Hepatic stellate cell (primary cell): ENCODE measurements around the gene PHACTR1.

ENCODE experiments used
- DNase-seq: peaks from one replicate; pipeline ENCODE4 v3.0.0; 2011; ENCODE audit warnings: low spot score

Gene PHACTR1

DNA sequence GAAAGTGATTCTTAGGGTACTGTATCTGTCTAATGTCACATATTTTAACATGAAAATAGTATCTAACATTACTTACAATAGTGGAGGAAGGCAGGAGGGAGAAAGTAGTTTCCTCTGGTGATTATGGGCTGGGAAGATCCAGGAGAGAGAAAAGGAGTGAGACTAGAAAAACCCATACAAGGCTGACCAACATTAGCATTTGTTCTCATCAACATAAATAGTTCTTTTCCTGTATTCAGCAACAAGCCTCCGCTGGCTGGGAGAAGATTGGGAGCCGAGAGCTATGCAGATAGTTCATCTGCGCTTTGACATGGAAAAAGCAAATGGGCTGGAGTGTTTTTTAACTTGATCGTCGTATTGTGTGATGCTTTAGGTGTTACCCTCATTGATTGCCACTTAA is 239.4 kb downstream of the PHACTR1 start:
- DNase-seq: no peak

DNA sequence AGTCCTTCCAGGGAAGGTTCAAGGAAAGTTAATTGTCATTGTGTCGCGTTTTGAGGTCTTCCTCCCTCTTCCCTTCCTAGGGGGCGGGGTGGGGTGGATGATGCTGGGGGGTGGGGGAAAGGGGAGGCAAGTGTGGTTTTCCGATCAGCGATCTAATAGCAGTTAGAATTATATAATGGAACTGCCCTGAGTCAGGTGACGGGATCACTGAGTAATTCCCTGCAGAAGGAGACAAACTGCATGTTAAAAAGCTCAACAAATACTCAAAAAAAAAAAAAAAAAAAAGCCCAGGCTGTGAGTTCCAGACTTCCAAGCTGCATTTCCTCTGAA is 240.4 kb downstream of the PHACTR1 start:
- no peak for DNase-seq

DNA sequence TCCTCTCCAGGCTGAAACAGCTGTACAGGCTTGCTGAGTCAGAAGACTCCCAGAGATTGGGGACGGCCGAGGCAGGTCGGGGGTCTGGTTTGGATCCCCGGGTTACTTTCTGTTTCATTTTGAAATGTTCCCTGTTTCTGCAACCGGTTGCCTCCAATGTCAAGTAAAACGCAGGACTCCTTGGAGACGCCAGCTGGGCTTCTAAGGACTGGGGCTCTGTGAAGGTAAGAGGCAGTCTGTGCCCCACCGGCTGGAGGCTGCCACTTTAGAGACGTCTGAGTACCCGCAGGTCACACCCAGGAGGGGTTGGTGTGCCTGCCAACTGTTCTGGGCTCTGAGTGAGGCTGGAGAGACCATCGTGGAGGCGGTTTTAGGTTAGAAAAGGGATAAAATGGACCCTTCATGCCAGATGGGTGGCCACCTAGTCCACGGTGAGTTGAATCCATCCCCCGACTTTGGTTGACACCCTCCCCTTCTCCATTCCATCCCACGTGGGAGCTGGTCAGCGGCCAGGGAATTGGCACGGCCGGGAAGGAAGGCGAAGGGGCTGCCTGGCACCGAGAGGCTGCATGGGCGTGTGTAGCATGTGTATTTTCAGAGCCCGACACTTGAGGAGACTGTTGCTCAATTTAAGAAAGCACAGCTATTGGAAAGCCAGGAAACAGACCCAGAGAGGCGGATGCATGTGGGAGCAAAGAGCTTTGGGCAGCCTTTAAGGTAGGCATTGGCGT is 240.9 kb downstream of the PHACTR1 start:
- peak; percentile 22 for DNase-seq

DNA sequence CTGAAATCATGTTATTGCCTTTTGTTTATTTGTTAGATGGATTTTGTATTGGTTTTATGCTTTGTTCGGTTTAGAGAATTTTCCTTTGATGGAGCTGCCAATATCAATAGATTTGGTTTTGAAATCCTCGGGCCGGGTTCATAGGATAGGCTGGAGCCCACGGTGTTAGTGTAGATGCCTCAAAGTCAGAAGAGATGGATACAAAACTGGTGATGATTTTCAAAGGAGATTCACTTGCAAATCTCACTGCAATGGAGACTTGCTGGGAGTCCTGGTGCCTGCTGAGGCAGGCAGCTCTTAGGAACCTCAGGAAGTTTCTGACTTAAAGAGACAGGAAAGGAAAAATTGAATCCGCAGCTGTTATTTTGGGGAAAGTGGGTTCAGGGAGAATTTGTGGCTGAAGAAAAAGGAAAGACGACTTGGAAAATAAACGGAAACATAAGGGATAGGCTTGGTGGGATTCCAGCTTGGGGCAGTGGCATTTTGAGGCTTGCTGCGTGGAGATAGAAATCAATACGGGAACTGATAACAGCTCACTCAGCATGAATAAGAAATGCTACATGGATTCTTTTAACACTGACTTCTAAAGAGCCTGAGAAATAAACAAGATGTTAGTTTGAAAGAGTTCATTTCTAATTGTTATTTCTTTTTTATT is 241.6 kb downstream of the PHACTR1 start:
- no peak for DNase-seq

DNA sequence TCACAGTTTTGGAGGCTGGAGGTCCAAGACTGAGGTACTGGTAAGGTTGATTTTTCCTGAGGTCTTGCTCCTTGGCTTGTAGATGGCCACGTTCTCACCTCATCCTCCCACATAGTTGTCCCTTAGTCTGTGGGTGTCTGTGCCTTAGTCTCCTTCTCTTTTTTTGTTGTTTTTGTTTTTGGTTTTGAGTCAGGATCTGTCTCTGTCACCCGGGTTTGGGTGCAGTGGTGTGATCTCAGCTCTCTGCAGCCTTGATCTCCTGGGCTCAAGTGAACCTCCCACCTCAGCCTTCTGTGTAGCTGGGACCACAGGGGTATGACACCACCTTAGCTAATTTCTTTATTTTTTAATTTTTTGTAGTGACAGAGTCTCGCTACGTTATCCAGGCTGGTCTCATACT is 245.2 kb downstream of the PHACTR1 start:
- no peak for DNase-seq

DNA sequence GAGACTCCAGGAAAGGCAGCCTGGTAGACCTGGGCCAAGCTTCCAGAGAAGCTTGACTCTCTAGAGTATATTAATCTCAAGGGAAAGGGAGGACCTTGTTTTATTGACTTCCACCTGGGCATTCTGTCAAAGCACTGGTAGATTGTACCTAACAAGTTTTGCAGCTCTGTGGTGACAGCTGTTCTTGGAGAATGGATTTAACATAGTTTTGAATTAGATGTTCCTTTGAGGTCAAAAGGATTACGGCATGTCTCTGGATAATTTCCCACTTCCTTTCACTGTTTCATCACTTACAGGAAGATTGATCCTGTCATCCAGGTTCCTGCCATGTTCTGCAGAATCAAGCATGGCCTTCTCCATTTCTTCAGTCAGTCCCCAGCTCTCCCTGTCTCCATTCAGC is 246.0 kb downstream of the PHACTR1 start:
- DNase-seq: no peak

DNA sequence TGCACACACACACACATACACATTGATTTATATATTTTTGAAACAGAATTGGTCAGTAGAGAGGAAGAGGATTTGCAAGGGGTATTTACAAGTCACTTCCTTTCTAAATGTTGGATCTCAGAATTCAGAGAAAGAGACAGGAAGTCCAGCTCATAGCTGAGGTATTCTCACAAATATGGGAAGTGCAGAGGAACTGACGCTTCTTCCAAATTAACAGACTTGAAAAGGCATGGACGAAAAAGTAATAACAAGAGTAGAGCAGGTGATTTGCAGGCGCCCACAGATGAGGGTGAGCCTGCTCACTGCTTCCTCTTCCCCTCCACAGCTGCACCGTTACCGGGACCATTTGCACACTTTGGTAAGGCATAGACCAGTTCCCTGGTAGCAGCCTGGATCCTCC is 246.4 kb downstream of the PHACTR1 start:
- no peak for DNase-seq

DNA sequence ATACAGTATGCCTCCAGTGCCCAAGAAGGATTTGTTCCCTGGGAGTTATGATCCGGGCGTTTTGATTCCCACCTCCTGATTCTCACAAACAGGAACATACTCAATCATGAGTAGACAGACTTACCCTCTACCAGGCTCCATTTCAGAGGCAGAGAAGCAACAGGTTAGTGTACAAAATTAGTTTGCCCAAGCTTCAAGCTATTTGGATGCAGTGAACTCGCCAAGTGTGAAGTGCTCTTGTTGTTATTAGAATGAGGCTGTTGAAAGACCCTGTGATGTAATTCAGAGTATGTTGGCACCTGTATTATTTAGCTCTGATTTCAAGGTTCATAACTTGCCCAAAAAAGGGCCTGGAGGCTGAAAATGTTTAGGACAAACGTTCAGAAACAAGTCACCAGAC is 247.0 kb downstream of the PHACTR1 start:
- no peak for DNase-seq

DNA sequence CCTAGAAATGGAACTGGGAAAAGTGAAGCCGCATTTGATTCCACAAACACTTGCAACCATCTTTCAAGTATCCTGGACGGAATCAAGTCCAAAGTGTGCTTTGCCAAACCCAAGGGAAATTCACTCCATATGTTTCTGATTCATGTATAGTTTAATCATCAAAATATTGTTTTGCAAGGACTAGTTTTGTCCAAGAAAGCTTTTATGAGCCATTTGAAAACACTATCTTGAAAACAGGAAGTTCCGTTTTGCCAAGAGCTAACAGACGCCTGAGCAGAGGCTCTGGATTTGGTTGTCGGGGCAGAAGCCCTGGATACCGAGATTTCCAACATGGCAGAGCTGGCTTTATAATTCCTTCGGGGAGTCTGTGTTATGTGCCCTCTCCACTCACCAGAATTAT is 251.1 kb downstream of the PHACTR1 start:
- DNase-seq: no peak

DNA sequence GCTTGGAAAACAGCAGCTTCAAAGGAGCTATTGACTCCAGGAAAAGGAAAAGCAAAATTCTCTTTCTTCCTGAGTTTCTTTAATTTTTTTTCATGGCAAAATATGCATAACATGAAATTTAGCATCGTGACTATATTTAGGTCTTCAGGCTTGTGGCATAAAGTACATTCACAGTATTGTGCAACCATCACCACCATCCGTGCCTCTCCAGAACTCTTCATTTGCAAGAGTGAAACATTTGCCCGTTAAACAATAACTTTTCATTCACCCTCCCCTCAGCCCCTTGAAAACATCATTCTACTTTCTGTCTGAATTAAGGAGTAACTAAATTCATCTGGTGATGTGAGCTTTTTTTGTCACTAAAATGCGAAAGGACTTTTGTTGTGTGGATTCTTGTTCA is 251.7 kb downstream of the PHACTR1 start:
- no peak for DNase-seq

DNA sequence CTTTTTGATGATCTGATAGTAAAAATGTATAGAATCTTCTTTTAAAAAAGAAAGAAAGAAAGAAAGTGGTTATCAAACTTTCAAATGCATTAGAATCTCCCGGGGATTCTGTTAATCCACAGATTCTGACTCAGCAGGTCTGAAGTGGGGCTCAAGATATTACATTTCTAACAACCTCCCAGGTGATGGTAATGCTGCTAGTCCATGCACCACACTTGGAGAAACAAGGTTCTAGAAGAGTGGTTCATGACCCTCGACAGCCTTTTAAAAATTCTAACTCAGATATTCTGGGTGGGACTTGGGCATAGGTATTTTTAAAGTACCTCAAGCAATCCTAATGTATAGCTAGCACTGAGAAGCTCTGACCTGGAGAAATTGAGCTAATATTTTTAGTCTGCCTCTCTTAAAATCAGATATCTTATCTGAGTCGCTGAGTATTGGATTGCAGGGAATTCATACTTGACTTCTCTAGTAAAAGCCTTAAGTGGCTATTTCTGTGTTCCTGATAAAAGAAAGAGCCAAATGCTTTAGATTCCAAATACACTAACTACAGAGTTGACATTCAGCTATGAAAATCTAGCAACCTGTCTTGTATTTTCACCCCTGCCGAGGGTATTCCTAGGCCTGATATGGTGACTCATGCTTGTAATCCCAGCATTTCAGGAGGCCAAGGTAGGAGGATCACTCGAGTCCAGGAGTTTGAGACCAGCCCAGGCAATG is 252.4 kb downstream of the PHACTR1 start:
- no peak for DNase-seq

DNA sequence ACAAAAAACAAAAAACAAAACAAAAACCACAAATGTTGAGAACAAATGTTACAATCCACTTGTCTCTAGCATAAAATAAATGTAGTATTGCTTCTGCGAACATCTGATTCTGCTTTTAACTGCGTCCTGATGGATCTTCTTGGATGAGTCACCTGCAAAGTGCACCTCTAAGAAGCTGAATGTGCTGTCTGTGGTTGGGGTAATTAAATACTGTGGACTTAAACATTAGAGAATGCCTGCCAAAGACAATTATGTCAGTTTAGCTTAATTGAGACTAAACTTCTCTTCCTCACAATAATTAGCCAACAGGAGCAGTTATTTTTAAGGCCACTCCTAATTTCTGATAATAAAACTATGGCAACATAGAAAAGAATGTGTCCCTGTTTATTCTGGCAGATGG is 253.4 kb downstream of the PHACTR1 start:
- DNase-seq: no peak

DNA sequence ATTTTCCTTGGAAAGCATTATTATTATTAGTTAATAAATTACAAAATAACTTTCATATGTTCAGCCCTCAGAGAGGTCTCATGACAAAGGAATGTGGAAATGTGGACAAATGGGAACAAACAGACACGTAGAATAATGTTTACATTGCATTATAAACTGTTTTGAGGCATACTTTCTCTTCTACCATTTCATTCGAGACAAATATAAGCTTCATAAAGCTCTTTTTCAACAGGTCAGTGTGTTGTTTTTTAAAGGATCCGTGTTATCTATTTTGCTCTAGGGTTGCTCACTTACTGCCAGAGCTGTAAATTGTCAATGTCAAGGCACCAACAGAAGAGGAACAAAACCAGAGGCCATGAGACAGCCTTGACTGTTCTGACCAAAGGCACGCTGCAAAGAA is 256.8 kb downstream of the PHACTR1 start:
- no peak for DNase-seq

DNA sequence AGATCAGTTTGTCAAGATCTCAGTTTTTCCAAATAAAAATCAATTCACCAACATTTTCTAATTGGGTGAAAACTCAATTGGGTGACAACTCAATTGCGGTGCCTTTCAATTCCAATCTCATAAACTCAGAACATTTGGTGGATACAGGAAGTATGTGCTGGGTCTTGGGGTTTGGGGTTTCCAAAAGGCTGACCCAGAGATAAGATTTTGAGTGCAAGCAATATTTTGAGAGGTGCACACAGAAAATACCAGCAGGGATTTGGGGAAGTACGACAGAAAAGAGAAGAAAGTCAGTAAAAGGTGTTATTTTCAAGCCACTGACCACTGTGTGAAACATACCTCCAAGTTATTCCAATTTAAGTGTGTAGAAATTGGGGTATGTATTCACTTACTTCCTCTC is 258.0 kb downstream of the PHACTR1 start:
- DNase-seq: no peak

DNA sequence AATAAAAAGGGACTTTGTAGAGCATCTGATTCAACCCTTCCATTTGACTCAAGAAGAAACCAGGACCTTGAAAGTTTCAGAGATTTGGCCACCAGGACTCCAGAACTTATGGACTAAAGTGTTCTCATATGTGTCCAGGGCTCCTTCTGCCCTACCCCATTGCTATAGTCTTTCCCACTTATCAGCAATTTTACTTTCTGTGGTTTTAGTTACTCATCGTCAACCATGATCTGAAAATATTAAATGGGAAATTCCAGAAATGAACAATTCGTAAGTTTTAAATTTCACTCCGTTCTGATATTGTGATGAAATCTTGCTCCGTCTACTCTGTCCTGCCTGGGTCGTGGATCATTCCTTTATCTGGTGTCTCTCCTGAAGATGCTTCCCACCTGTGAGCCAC is 259.8 kb downstream of the PHACTR1 start:
- no peak for DNase-seq

DNA sequence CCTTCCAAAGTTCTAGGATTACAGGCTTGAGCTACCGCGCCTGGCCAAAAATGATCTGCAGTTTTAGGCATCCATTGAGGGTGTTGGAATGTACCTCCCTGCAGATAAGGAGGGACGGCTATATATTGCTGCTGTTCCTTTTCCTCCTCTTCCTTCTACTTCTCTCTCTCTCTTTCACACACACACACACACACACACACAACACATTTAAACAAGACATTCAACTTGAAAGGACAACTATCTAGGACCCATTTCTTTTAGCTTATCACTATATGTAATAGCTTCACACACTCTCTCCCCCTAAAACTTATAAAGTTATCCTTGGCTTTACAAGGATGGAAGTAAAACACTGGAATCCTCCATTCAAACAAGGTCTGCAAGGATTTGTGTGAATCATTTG is 260.6 kb downstream of the PHACTR1 start:
- no peak for DNase-seq

DNA sequence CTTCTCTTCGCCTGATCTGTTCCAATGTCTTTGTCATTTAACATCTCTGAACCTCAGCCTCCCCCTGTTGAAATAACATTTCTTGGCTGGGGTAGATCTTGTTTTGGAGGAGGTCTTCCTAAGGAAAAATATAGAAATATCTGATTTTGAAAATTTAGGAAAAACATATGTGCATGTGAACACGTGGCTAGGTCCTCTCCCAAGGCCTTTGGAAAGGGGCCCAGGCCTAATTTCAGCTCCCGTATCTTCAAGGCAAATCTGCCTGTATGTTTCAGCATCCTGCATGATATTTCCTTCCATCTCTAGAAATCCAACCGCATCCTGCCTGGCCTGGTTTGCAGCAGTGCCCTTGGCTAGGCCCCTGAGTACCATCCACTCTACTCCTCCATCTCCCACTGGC is 261.2 kb downstream of the PHACTR1 start:
- DNase-seq: no peak

DNA sequence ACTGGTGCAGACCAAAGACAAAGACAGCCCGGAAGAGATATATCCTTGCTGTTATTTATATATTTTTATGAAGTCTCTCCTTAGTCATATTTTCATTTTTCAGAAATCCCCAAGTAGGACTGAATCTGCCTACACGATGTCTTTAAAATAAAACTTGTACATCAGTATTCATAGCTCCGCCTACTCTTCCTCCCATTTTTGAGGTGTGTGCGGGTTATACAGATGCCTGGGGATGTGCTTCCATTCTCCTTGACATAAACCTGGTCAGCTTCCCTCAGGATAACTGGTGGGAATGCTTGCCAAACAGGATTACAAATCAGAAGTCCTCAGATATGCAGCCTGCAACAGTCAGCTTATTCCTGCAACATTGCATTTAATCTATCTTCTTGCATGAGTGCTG is 264.2 kb downstream of the PHACTR1 start:
- DNase-seq: no peak

DNA sequence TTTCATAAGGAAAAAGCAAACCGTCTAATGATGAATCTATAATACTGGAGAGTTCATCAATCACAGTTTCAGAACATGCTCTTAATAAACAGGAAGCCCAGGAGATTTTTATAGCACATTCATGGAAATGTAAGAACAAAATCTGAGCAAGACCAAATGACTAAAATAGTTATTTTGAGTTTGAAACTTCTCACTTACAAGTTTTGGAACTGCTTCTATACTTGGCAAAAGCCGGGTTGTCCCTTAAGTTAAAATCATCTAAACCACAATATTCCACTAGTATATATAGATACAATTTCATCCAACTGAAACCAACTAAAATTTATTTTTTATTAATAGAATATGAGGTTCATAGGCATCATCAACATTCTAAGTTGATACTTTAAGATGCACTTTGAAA is 268.2 kb downstream of the PHACTR1 start:
- DNase-seq: no peak

DNA sequence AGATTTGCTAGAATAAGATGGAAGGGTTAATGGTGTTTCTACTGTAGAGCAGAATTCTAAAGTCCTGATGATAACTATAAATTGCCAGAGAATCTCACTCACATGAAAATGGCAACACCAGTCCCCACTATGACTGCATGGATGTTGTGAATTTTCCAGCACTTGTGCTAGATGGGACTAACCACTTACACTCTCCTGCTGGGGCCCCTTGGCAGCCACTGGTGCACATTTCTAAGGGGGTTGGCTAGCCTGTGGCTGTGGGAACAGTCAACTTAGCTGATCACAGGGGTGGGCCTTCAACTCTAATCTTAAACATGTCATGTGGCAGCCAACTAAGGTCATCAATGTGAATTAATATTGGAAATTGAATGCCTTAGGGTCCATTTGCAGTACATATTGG is 271.2 kb downstream of the PHACTR1 start:
- DNase-seq: no peak

DNA sequence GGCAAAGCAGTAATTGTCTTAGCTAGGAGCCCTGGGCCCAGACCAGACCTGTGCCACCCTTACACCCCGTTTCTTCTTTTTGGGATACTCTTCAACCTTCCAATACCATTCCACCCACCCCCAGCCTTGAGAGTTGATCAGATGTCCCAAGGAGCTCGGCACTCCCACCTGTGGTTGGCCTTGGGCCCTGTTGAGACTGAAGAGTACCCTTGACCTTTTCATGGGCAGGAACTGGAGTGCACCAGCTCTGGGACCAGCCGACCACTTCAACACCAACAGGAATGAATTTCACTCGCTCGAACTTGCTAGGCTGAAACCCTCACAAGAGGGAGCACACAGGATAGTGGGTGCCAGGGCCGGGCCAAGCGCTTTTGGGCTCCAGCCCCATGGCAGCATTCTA is 273.6 kb downstream of the PHACTR1 start:
- no peak for DNase-seq

DNA sequence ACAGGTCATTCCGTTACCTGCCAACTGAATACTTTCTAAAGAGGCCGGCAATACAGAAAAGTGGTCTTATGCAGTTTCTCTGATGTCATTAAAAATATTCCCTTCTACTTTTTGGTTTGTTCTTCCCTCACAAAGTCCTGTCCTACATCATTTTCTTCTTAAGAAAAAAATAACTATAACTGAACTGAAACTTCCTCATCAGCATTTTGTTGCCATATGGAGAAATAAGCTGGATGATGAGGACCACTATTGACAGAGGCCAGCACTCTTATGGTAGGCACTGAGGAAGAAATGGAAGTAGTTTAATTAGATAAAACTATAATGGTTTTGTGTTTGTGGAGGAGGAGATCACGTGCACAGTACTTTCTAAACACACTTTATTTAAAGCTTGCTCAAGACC is 274.9 kb downstream of the PHACTR1 start:
- DNase-seq: no peak

DNA sequence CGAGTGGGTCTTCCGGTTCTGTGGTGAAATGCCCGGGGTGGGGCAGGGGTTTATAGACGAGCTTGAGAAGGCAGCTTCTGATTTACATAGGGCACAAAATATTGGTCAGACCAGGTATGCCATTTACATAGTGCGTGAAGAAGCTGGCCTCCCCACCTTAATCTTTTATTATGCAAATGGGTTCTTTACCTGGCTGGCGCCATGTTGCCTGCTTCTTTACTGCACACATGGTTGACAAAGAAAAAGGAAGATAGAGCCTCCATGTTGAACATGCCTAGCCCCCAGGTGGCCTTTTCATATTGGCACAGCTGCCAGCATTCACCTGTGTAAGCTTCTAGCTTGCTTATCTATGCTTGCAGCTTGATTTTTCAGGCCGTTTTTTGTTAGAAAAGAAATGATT is 276.2 kb downstream of the PHACTR1 start:
- DNase-seq: no peak
